SJCRH30 (cell line): Measurements from ENCODE around the gene OPCML. TPM values are rescaled to one million over a fixed set of nuclear protein-coding genes. Genes with fewer than 3 reads are reported as not detected.

Source experiments
- DNase-seq, 2 experiments: peaks; one replicate each; pipeline ENCODE4 v3.0.0-alpha.2; 2015 to 2020
- H3K27ac ChIP-seq: fragments of 250-450 bp; sonication (Bioruptor Pico); 2 replicates; pipeline ENCODE4 v1.5.1; 2020; ENCODE audit warnings: mild to moderate bottlenecking, moderate library complexity
- H3K27me3 ChIP-seq: fragments of 250-450 bp; sonication (Bioruptor Pico); 2 replicates; pipeline ENCODE4 v1.5.1; 2020; ENCODE audit warnings: mild to moderate bottlenecking, moderate library complexity
- H3K36me3 ChIP-seq: fragments of 250-450 bp; sonication (Bioruptor Pico); 2 replicates; pipeline ENCODE4 v1.5.1; 2020; ENCODE audit warnings: mild to moderate bottlenecking, moderate library complexity
- H3K4me1 ChIP-seq: fragments of 250-450 bp; sonication (Bioruptor Pico); 2 replicates; pipeline ENCODE4 v1.5.1; 2020; ENCODE audit warnings: mild to moderate bottlenecking, moderate library complexity
- H3K4me3 ChIP-seq: fragments of 250-450 bp; sonication (Bioruptor Pico); 2 replicates; pipeline ENCODE4 v1.5.1; 2020; ENCODE audit warnings: mild to moderate bottlenecking, moderate library complexity
- H3K9me3 ChIP-seq: fragments of 250-450 bp; sonication (Bioruptor Pico); replicated peaks from 2 replicates; pipeline ENCODE4 v1.5.1; 2020; ENCODE audit warnings: mild to moderate bottlenecking, moderate library complexity
- total RNA-seq: library from RNA; depleted of rRNA; stranded (reverse); fragments of >200 nt; shearing (Covaris generic); gene quantifications from 2 replicates; pipeline ENCODE4 v1.2.3, GENCODE V29; 2014

Gene OPCML
- total RNA-seq, 1 experiment from 2014 or later: not detected

DNA sequence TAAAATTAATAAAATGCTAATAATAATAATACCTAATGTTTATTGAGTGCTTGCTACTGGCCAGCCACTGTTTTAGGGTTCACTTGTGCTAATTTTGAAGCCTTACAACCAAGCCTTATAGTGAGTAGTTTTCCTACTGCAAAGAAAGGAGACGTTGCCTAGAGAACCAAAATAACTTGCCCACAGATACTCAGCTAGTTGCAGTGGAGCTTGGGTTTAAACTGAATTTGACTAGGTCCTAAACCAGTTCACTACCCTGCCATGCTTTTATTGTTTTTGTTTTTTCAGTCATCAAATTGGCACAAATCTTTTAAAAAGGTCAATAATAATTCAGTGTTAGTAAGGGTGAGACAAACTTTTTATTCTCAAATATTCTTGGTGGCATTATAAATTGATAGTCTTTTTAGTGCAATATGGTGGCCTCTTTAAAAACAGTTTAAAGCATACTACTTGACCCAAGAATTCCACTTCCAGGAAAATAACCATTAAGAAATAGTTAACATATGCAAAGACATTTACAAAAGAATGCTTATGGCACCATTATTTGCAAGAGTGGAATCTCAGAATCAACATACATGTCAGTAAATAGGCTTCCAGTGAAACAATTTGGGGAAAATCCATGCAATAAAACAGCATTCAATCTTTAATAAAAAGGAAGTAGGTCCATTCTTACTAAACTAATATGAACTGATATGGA lies 90.2 kb downstream of the OPCML start:
- Histone ChIP-seq H3K27me3 (no peaks in the 10 kb centered on the region), H3K27ac (no peak overlapping the region), H3K36me3 (no peaks in the 10 kb centered on the region), H3K9me3 (no peaks in the 10 kb centered on the region), H3K4me3 (no peak overlapping the region), H3K4me1 (no peaks in the 10 kb centered on the region)
- no peak for DNase-seq

DNA sequence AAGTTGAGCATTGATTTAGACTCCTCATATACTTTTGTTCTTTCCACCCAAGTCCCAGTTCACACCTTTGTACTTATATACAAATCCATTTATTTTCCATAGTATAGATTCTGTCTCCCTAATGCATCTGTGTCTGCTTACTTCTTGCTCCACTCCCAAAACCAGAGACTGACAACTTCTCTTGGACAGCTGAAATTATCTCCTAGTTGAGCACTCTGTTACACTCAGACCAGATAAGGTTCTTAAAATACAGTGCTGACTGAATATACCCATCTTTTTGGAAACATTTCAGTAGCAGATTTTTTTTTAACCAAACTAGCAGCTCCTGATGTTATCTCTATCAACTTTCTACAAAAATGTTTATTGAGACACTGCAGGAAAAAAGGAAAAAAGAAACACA lies 106.3 kb downstream of the OPCML start:
- peaks cover 3% of the 10 kb centered on the region; the same call in 1 of the 2 replicates for H3K27me3 ChIP-seq
- DNase-seq: no peak
- H3K9me3 ChIP-seq: no peaks in the 10 kb centered on the region
- no peaks in the 10 kb centered on the region for H3K36me3 ChIP-seq
- H3K4me3 ChIP-seq: no peak overlapping the region
- H3K27ac ChIP-seq: no peak overlapping the region
- H3K4me1 ChIP-seq: no peaks in the 10 kb centered on the region

DNA sequence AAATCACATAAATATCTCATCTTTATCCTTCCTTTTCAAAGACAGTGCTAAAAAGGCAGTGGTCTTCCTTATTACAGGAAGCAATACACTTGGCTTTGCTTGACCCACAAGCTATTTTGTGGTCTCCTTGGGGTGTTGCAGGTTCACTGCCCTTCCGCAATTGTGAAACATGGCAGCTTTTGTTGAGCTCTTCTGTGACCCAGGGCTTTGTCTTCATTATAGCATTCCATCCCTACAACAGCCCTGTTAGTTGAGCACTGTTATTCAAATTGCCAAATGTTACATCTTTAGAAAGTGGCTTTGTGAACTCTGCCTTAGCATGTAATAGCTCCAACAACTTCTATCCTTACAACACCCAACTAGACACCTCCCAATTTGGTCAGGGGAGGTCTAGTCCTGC lies 107.1 kb downstream of the OPCML start:
- Histone ChIP-seq H3K4me3 (no peak overlapping the region), H3K27ac (no peak overlapping the region), H3K36me3 (no peaks in the 10 kb centered on the region), H3K9me3 (no peaks in the 10 kb centered on the region), H3K4me1 (no peaks in the 10 kb centered on the region), H3K27me3 (peaks cover 3% of the 10 kb centered on the region; the same call in 1 of the 2 replicates)
- no peak for DNase-seq

DNA sequence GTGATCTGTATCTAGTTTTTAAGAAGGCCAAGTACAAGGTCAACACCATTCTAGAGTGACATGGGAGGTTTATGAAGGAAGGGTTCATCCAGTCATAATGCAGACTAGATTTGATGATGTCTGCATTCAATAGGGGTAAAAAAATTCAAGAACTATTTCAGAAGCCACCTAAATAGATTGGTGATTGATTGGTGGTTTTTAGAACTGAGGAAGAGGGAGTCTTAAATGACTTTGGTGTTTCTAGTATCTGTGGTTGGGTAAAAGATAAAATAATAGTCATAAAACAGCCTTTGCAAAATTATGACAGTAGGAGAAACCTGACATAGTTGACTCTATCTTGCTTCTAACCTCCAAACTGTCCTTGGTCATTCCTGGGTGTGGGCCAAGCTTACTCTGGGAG lies 114.1 kb downstream of the OPCML start:
- no peak for DNase-seq
- Histone ChIP-seq H3K27ac (no peak overlapping the region), H3K4me1 (no peaks in the 10 kb centered on the region), H3K36me3 (no peaks in the 10 kb centered on the region), H3K4me3 (no peak overlapping the region), H3K27me3 (no peaks in the 10 kb centered on the region), H3K9me3 (no peaks in the 10 kb centered on the region)

DNA sequence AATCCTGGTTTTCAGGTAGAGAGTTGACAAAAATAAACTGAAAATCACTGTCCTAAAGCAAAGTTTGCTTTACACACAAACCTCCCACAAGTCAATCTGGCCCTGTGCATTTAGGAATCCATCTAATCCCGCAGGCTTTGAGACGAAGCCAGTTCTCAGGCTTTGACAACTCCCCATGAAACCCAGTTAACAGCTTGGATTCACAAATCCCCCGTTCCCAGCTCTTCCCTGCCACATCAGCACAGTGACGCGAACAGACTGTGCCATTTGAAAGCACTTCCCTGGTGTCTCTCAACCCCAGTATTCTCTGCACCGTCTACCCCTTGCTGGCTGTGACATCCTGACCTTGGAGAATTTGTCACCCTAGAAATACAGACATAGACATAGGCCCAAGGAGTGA lies 117.8 kb downstream of the OPCML start:
- H3K4me1 ChIP-seq: no peaks in the 10 kb centered on the region
- H3K27ac ChIP-seq: no peak overlapping the region
- no peaks in the 10 kb centered on the region for H3K36me3 ChIP-seq
- no peaks in the 10 kb centered on the region for H3K27me3 ChIP-seq
- no peak overlapping the region for H3K4me3 ChIP-seq
- no peak for DNase-seq
- H3K9me3 ChIP-seq: no peaks in the 10 kb centered on the region

DNA sequence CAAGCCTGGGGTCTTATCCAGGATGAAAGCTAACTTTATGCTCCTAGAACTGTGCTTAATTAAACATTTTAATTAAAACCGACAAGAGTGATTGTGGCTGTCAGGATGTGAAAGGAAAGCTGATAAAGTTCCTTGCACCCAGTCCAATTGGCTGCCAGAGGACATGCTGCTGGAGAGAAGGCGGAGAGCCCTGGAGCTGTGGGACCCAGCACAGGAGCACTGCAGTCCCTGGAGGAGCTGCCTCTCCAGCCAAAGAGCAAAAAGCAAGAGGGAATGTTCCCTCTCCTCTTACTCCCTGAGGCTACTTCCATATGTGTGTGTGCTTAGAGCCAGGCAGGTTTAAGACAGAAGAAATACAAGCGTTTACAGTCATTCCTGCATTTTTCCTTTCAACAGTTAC lies 118.6 kb downstream of the OPCML start:
- Histone ChIP-seq H3K4me3 (no peak overlapping the region), H3K27me3 (no peaks in the 10 kb centered on the region), H3K27ac (no peak overlapping the region), H3K4me1 (no peaks in the 10 kb centered on the region), H3K36me3 (no peaks in the 10 kb centered on the region), H3K9me3 (no peaks in the 10 kb centered on the region)
- DNase-seq: no peak

DNA sequence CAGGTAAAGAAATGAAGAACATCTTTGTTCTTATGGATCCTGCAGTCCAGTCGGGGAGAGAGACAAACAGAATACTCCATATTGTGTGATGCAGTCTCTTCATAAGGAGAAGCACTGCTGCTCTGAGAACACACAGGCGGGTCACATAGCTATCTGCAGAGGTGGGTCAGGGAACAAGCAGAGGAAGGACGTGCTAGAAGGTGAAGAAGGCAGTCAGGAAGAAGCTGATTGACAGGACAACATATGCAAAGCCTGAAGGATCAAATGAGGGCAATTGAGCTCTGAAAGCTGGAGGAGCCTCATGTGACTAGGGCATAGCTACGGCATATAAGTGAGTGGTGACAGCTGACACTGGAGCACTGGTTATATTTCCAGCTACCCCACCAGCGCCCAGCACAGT lies 122.5 kb downstream of the OPCML start:
- Histone ChIP-seq H3K4me3 (no peak overlapping the region), H3K9me3 (no peaks in the 10 kb centered on the region), H3K36me3 (no peaks in the 10 kb centered on the region), H3K27ac (no peak overlapping the region), H3K4me1 (no peaks in the 10 kb centered on the region), H3K27me3 (no peaks in the 10 kb centered on the region)
- DNase-seq: no peak

DNA sequence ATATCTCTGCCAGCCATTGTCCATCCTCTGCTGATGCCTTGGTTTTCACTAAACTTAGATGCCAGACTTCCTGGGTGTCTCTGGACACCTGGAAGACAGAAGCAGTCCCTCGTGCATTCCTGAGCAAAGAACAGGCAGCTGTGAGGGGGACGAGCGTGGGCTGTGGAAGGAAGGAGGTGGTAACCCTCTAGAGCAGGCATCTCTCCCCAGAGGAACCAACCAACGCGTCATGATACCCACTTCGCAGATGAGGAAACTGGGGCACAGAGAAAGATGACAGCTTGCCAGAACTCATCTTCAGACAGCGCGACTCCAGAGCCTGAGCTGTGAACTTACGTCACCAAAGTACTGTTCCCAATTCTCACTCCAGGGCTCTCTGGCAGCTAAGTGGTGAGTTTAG lies 123.4 kb downstream of the OPCML start:
- no peak for DNase-seq
- no peak overlapping the region for H3K4me3 ChIP-seq
- H3K27ac ChIP-seq: no peak overlapping the region
- H3K27me3 ChIP-seq: no peaks in the 10 kb centered on the region
- no peaks in the 10 kb centered on the region for H3K36me3 ChIP-seq
- H3K9me3 ChIP-seq: no peaks in the 10 kb centered on the region
- no peaks in the 10 kb centered on the region for H3K4me1 ChIP-seq

DNA sequence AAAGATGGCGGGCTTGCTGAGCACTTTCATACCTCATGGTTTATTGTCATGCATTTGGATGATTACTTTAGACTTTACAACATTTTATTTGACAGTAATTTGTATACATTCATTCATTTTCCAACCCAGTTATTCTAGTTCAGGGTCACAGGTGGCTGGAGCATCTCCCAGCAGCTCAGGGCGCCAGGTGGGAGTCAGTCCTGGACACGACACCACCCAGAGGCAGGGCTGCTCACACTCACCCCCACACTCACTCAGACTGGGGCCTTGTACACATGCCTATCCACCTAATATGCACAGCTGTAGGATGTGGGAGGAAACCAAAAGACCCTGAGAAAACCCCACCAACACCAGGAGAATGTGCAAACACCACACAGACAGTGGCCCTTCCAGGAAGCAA lies 123.9 kb downstream of the OPCML start:
- Histone ChIP-seq H3K4me1 (no peaks in the 10 kb centered on the region), H3K4me3 (no peak overlapping the region), H3K27ac (no peak overlapping the region), H3K27me3 (no peaks in the 10 kb centered on the region), H3K36me3 (no peaks in the 10 kb centered on the region), H3K9me3 (no peaks in the 10 kb centered on the region)
- no peak for DNase-seq

DNA sequence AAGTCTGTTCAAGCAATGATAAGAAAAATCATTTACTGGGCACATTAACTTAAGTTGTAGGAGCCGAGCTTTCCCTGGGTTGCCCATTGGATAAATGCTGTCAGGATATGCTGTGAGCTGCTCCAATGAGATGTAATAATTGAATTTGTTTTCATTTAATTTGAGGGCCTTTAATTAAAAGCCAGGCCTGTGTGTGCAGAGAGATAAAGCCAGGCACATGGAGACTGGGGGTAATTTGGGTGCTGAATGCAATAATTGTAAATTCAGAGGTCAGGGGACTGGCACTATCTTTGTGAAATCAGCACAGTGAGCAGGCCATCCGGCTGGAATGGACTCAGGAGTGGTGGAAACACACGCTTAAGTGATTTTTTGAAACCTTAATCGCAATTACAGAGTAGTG lies 125.8 kb downstream of the OPCML start:
- Histone ChIP-seq H3K4me3 (no peak overlapping the region), H3K4me1 (no peaks in the 10 kb centered on the region), H3K9me3 (no peaks in the 10 kb centered on the region), H3K27ac (no peak overlapping the region), H3K36me3 (no peaks in the 10 kb centered on the region), H3K27me3 (no peaks in the 10 kb centered on the region)
- no peak for DNase-seq

DNA sequence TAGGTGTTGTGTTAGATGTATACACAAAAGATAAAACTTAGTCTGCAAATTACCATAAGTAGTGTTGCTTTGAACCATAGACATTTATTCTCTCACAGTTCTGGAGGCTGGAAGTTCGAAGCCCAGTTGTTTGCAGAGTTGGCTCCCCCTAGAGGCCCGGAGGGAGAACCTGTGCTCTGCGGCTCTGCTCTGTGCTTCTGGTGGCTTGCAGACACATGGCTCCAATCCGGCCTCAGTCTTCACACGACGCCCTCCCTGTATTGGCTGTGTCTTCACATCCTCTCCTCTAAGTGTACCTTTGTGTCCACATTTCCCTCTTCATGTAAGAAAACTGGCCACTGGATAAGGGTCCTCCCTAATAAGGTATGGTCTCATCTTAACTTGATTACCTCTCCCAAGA lies 128.4 kb downstream of the OPCML start:
- no peak overlapping the region for H3K4me3 ChIP-seq
- no peak overlapping the region for H3K27ac ChIP-seq
- no peaks in the 10 kb centered on the region for H3K27me3 ChIP-seq
- no peaks in the 10 kb centered on the region for H3K36me3 ChIP-seq
- H3K9me3 ChIP-seq: no peaks in the 10 kb centered on the region
- peak; percentile 4 to 19 for DNase-seq
- H3K4me1 ChIP-seq: no peaks in the 10 kb centered on the region

DNA sequence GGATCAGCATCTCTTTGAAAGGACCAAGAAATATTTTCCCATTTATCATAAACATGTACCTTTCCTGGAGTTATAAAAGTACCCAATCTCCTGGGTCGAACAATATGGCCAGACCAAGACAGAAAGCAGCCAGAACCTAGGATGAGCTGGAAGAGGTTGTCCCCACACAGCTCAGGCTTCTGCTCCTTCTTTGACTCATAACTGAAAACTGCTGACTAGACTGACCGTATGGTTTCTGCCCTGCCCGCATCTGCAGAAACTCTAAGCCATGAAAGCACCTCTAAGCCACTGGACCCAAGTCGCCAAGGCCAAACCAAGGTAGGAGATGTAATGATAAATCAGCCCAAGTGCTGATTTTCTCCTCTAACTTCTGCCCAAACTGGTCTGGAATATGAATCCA lies 129.8 kb downstream of the OPCML start:
- no peaks in the 10 kb centered on the region for H3K27me3 ChIP-seq
- DNase-seq: no peak
- H3K9me3 ChIP-seq: no peaks in the 10 kb centered on the region
- no peak overlapping the region for H3K4me3 ChIP-seq
- no peak overlapping the region for H3K27ac ChIP-seq
- no peaks in the 10 kb centered on the region for H3K36me3 ChIP-seq
- no peaks in the 10 kb centered on the region for H3K4me1 ChIP-seq

DNA sequence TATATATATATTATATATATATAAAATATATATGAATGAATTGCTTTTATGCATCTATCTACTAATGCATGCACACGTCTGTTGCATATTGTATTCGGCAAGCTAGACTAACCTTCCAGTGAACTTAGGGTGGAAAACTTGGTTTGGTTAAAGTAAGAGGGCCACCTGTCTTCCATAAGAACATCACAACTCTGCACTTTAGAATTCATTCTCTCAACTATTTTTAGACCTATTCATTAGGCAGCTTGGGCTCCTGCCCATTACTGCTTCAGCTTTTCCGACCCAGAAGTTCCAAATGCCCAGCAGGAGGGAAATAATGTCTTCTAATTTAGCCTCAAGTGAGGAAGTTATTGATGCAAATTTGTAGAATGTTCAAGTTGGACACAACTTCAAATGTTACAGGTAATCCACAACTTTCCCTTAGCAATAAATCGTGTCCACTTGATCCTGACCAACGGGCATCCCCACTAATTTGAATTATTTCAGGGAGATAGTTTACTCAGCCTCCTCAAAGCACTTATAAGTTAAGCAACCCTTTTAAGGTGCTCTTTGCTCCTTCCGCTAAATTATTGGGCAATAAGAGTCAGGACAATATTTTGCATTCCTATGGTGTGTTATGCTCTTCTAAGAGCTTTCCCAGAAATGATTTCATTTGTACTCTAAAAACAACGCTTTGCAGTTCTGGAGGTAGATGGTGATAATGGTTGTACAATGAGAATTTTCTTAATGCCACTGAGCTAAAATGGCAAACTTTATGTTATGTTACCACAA lies 132.3 kb downstream of the OPCML start:
- no peaks in the 10 kb centered on the region for H3K9me3 ChIP-seq
- no peak for DNase-seq
- no peak overlapping the region for H3K4me3 ChIP-seq
- no peak overlapping the region for H3K27ac ChIP-seq
- H3K27me3 ChIP-seq: no peaks in the 10 kb centered on the region
- no peaks in the 10 kb centered on the region for H3K36me3 ChIP-seq
- H3K4me1 ChIP-seq: no peaks in the 10 kb centered on the region

DNA sequence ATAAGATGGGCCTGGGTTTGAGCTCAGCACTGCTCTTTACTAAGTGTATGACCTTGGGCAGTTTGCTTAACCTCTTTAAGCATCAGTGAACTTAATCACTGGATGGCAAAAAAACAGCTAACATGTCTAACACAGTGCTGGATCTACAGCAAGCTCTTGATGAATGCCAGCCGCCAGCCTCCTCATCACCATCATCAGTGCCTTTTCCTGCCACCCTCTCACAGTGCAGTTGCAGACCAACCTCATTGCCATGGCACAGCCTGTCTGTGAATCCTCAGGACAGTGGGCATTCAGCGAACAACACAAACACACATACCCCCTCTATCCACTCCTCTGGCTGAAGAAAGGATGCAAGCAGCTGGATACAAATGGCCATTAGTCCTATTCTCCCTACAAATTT lies 133.0 kb downstream of the OPCML start:
- H3K9me3 ChIP-seq: no peaks in the 10 kb centered on the region
- no peak for DNase-seq
- H3K4me3 ChIP-seq: no peak overlapping the region
- H3K27me3 ChIP-seq: no peaks in the 10 kb centered on the region
- H3K36me3 ChIP-seq: no peaks in the 10 kb centered on the region
- no peaks in the 10 kb centered on the region for H3K4me1 ChIP-seq
- H3K27ac ChIP-seq: no peak overlapping the region

DNA sequence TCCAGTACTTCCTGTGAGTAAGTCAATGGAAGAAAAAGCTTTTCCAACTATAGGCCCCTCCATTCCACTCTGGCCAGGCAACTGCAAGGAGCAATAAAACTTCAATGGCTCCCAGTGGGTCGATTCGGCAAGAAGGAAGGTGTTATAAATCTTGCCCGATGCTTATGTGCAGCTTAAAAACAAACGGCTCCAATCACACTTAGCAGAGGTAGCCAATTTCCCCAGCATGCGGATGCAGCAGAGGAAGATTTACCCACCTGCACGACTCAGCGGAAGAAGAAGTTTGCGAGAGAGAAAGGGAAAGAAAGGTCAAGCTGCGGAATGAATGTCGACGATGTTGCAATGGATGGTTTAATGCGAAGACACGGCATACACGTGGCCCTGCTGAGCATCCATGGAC lies 141.5 kb downstream of the OPCML start:
- DNase-seq: no peak
- no peaks in the 10 kb centered on the region for H3K36me3 ChIP-seq
- H3K4me1 ChIP-seq: no peaks in the 10 kb centered on the region
- no peaks in the 10 kb centered on the region for H3K9me3 ChIP-seq
- no peak overlapping the region for H3K27ac ChIP-seq
- no peaks in the 10 kb centered on the region for H3K27me3 ChIP-seq
- no peak overlapping the region for H3K4me3 ChIP-seq
